OCI-LY3 (cell line): Measurements from ENCODE around the gene PAXIP1.

Experiments used
- CTCF ChIP-seq: fragments of 200-600, 300-600 bp; sonication (generic); IDR thresholded peaks from 2 replicates; pipeline ENCODE4 v1.5.1; 2014; ENCODE audit warnings: antibody characterized with exemption, low read length, low read depth
- EZH2phosphoT487 ChIP-seq: fragments of 200-600 bp; shearing (Covaris generic); IDR thresholded peaks from 2 replicates; pipeline ENCODE4 v1.6.1; 2018; ENCODE audit warnings: antibody characterized with exemption, mixed run types, low read depth

DNA sequence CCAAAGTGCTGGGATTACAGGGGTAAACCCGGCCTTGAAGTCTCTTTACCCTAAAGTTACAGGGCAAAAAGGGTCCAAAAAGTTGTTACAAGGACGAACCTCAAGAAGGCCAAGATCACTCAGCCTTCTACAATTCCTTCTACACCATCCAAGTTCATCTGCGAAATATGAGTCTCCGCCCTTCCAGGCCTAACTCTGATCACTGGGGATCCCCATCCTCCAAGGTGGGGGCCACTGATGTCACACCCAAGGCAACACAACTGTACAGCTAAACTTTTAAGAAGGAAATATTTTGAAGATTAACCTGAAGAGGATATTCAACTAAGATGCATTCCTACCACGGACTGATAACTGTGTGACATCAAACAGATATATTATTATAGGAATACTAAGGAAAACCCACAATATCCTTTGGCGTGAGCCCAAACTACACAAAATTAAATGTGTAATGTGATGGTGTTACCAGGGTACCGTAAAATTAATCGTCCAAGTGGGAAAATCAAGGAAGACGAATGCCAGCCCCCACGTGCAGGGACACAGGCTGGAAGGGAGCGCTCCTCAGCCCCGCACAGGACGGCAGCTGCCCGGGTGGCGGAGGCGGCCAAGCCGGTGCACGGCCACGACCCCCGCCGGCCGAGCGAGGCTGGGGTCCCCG, 1.0 kb downstream of the PAXIP1 start:
- TF ChIP-seq CTCF (no peak), EZH2phosphoT487 (no peak)
